ENCODE data around the gene YJU2. TPM values are rescaled to one million over a fixed set of nuclear protein-coding genes. Genes with fewer than 3 reads are reported as not detected.

Gene YJU2
- total RNA-seq = 14.1 and 16.8 TPM in 2 replicates

DNA sequence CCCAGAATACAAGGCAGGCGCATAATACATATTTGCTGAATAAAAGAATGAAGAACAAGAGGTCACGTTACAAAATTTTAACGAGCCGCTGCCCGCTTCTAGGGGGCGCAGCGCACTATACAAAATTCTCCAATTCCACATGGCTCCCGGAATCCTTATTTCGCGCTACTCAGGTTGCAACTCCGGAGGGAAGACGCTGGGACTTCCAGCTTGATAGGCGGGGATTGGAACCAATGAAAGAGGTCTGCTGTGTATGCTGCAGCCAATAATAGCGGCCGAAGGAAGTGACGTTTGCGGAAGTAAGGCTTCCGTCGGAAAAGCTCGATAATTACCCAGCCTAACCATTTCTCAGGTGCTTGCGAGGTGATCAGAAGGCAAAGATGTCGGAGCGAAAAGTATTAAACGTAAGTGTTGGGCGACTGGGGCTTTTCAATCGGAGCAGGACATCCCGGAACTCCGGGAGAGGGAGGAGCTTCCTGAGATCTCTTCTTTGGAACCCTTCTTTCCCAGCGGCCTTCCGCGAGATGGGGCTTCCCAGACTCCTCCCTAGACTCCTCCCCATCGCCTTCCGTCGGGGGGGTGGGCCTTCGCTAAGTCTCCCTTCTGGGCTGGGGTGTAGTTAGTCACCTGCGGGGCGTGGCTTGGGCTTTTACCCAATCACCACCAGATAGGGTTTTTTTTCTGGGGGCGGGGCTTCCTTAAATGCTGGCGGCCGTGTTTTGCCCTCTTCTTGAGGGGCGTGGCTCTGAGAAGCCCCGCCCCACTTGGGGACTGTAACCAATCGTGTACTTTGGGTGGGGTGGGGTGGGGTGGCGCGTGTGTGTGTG is at the start of gene YJU2:
Gene YJU2 (plus strand): TSS at position 314 of the 827 bp plus-strand sequence. CDS start 67 bp downstream, at position 381.

DNA sequence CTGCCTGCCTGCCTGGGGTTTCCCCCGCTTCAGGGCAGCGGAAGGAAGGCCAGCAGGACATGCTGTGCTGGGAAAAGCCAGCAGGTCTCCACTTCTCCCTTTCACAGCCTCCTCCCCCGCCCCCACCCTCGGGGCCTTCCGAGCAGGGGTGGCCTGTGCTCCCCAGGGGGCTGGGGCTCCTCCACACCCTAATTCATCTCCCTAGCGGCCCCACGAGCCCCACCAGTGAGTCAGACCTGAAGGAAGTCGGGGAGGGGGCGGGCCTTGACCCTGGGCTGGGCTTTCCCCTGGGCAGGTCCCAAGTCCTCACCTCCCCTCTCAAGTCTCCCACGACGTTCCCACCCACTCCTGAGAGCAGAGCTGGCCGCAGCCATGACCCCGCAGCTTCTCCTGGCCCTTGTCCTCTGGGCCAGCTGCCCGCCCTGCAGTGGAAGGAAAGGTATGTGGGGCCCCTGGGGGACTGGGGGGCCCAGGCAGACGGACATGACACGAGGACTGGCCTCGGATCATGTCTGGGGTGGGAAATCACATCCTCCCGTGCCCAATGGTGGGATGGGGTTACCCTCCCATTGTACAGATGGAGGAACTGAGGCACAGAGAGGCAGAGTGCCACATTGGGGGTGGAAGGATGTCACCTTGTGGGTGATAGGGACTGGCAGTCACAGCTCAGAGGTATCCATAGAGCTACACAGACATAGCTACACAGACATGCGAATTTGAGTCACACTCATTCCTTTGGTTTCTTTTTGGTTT is 17.5 kb upstream of the YJU2 start, which contains the start of gene EBI3:
Gene EBI3 (plus strand): TSS at position 345 of the 753 bp plus-strand sequence. CDS start 28 bp downstream, at position 373.

DNA sequence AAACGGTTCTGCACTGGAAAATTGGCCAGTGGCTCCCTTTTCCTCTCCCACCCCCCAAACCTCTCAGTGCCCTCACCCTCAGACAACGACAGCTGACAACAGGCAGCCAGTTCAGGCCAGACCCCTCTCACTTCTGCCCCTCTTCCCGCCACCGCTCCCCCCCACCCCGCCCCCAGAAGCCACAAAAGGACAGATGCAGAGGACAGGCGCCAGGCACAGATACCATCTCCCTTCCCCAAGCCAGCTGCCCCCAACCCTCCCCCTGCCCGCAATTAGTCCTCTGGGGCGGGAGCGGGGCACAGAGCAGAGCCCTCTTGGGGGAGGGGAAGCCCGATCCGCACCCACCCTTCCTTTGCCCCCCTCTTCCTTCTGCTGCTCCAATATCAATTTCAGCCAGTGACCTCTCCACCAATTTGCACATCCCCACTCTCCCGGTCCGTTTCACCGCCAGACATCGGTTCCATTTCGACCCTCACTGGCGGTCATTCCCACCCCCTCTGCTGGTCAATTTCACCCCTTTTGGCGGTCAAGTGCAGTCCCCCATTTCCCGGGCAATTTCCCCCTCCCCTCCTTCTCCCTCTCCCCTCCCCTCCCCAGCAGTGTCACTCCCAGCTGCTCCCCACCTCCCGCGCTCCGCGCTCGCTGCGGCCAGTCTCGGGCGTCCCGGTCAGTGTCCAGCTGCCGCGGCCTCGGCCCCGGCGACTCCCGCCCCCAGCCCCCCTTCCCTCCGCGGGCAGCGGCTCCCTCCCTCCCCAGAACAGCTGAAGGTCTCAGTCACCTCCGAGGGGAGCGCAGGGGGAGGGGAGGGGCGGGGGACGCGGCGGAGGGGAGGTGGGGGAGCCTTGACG is 31.8 kb downstream of the YJU2 start, which contains the start of gene SHD:
Gene SHD (plus strand): TSS at position 848 of the 848 bp plus-strand sequence. CDS start 798 bp downstream, outside the sequence.

DNA sequence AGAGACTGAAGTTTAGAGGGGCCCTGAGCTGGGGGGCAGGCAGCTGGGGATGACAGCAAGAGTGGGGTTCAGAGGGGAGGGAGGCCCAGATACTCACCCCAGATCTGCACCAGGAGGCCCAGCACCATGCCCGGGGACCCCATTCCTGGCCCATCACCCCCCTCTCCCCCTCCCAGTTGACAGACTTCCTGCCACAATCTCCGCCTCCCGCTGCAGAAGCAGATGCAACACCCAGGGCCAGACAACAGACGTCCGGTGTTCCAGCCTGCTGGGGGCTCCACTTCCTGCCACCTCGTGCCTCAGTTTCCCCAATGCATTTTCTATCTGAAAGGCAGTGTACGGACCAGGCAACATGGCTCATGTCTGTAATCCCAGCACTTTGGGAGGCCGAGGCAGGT is 55.4 kb downstream of the YJU2 start, which contains the start of gene TMIGD2:
Gene TMIGD2 (minus strand): TSS at position 147 of the 398 bp plus-strand sequence. CDS start 4 bp downstream, at position 143.

DNA sequence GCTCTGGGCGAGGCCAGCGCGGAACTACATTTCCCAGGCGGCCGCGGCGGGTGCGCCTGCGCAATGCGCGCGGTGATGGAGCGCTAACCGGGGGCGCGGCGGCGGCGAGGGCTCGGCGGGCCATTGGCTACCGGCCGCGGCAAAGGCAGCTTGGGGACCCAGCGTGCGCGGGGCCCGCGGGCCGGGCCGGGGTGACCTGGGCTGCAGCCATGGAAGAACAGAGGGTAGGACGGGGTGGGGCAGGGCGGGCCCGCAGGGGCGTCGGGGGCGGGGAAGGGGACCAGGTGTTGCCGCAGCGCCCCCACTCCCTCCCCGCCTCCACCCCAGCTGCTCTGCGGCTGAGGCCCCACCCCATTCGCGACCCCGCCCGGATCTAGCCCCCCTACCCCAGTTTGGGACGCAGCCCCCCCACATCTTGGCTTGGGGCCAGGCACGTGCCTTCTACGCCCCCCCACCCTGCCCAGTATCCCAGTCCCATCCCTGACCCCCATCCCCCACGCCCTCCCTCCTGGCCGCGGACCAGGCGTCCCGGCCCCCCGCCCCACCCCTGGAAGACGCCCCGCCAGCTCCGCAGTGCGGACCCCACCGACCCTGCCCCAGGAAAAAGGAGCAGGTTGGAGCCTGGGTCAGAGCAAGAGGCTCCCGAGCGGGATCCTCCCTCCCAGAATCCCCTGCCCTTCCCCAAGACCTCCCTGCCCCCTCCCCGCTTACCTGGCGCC is 57.8 kb downstream of the YJU2 start, which contains the start of gene FSD1:
Gene FSD1 (plus strand): TSS at position 61 of the 719 bp plus-strand sequence. CDS start 149 bp downstream, at position 210.

Other genes with a start within 250 kb of the YJU2 start
- 26.7 and 26.9 TPM in 2 replicates for gene PIAS4, start 239.3 kb upstream of the YJU2 start, total RNA-seq
- 8.4 and 18.3 TPM in 2 replicates for gene ZBTB7A, start 180.2 kb upstream of the YJU2 start, total RNA-seq
- 135 and 175 TPM in 2 replicates for gene MAP2K2, start 123.0 kb upstream of the YJU2 start, total RNA-seq
- not detected in 2 replicates for gene CREB3L3, start 93.4 kb upstream of the YJU2 start, total RNA-seq
- gene SIRT6, start 64.5 kb upstream of the YJU2 start, total RNA-seq = 8.7 and 13.6 TPM in 2 replicates
- 0.32 and 0.88 TPM in 2 replicates for gene ANKRD24, start 64.4 kb upstream of the YJU2 start, total RNA-seq
- 0.16 and 2.6 TPM in 2 replicates for gene EBI3, start 17.6 kb upstream of the YJU2 start, total RNA-seq
- gene SHD, start 32.2 kb downstream of the YJU2 start, total RNA-seq = not detected in 2 replicates
- not detected in 2 replicates for gene TMIGD2, start 55.3 kb downstream of the YJU2 start, total RNA-seq
- gene FSD1, start 57.5 kb downstream of the YJU2 start, total RNA-seq = 6.0 and 11.6 TPM in 2 replicates
- gene STAP2, start 91.7 kb downstream of the YJU2 start, total RNA-seq = 21.2 and 63.9 TPM in 2 replicates
- 7.2 and 8.7 TPM in 2 replicates for gene MPND, start 96.5 kb downstream of the YJU2 start, total RNA-seq
- 26.7 and 62.7 TPM in 2 replicates for gene SH3GL1, start 153.5 kb downstream of the YJU2 start, total RNA-seq
- 13.8 and 14.5 TPM in 2 replicates for gene CHAF1A, start 155.6 kb downstream of the YJU2 start, total RNA-seq
- 70.5 and 81.4 TPM in 2 replicates for gene UBXN6, start 210.7 kb downstream of the YJU2 start, total RNA-seq
- 53.1 and 58.3 TPM in 2 replicates for gene HDGFL2, start 225.2 kb downstream of the YJU2 start, total RNA-seq

Measured in bladder microvascular endothelial cell (primary cell).